HG02852 (cell line): ENCODE data around the gene FAM114A2.

Experiments
- ATAC-seq: cut with Tn5 transposase; IDR thresholded peaks from one replicate; pipeline ENCODE4 v1.9.1; 2021; ENCODE audit warnings: mild to moderate bottlenecking, moderate library complexity; ENCODE audit not compliant: unreplicated experiment

Gene FAM114A2

DNA sequence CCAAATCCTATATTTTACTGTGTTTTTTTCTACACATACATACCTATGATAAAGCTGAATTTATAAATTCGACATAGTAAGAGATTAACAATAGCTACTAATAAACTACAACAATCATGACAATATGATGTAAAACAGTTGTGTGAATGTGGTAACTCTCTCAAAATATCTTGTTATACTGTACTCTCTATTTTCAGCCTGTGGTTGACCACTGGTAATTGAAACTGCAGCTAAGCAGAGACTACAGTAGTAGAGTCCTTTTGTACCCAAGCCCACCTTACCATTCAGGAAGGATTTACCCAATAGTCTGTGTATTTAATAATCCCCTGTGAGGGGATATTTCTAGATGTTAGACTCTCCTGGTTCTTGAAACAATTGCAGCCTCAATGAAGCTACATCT, 86.7 kb downstream of the FAM114A2 start:
- no peak for ATAC-seq

- no peak for ATAC-seq
Observed at GRCh38 chr5:153941265-153941664, 97.4 kb downstream of the FAM114A2 start.
